GM12891 (cell line): ENCODE measurements around the gene CCBE1.

ENCODE experiments used
- DNase-seq: peaks from one replicate; pipeline ENCODE4 v3.0.0; 2011; ENCODE audit warnings: low spot score; ENCODE audit not compliant: insufficient read length
- FAIRE-seq: peaks from 2 replicates; lab custom pipeline; 2011; peaks lifted over from hg19 to GRCh38; lab: Jason Lieb, UNC
- PAX5 ChIP-seq: IDR thresholded peaks from 2 replicates; pipeline ENCODE4 v1.6.1; 2011; ENCODE audit warnings: low read length, moderate library complexity, mild to moderate bottlenecking; ENCODE audit not compliant: insufficient read depth, severe bottlenecking
- POLR2A ChIP-seq: IDR thresholded peaks from 2 replicates; pipeline ENCODE4 v1.6.1; 2011; ENCODE audit warnings: low read depth, low read length, control low read depth
- POLR2AphosphoS5 ChIP-seq: IDR thresholded peaks from 2 replicates; pipeline ENCODE4 v1.6.1; 2011; ENCODE audit warnings: low read depth, low read length, control low read depth
- POU2F2 ChIP-seq: IDR thresholded peaks from 2 replicates; pipeline ENCODE4 v1.6.1; 2011; ENCODE audit warnings: low read depth, mild to moderate bottlenecking, control low read depth, low read length, moderate library complexity
- SPI1 ChIP-seq: IDR thresholded peaks from 2 replicates; pipeline ENCODE4 v1.6.1; 2011; ENCODE audit warnings: low read depth, low read length, control low read depth
- TAF1 ChIP-seq: IDR thresholded peaks from 2 replicates; pipeline ENCODE4 v1.6.1; 2011; ENCODE audit warnings: low read depth, low read length, control low read depth

Gene CCBE1

GRCh38 chr18:59730896-59731295 lies 33.7 kb upstream of the CCBE1 start:
- DNase-seq, result no peak
- no peak for FAIRE-seq
- no peak for TF ChIP-seq POLR2A
- TF ChIP-seq PAX5, result no peak
- no peak for TF ChIP-seq SPI1
- TF ChIP-seq POU2F2, result no peak
- no peak for TF ChIP-seq POLR2AphosphoS5
- TF ChIP-seq TAF1, result no peak

GRCh38 chr18:59729781-59730180 lies 32.6 kb upstream of the CCBE1 start:
- DNase-seq, result no peak
- FAIRE-seq, result no peak
- TF ChIP-seq TAF1 (no peak), PAX5 (no peak), POU2F2 (no peak), SPI1 (no peak), POLR2A (no peak), POLR2AphosphoS5 (no peak)

- FAIRE-seq (no peak), DNase-seq (no peak)
- TF ChIP-seq SPI1, result no peak
- TF ChIP-seq PAX5, result no peak
- TF ChIP-seq POLR2AphosphoS5, result no peak
- TF ChIP-seq TAF1, result no peak
- TF ChIP-seq POLR2A, result no peak
- no peak for TF ChIP-seq POU2F2
Measured at GRCh38 chr18:59728816-59729215, 31.6 kb upstream of the CCBE1 start.

- no peak for TF ChIP-seq PAX5
- no peak for TF ChIP-seq POU2F2
- DNase-seq (no peak), FAIRE-seq (no peak)
Measured at GRCh38 chr18:59725142-59725541, 27.9 kb upstream of the CCBE1 start.

- TF ChIP-seq POLR2AphosphoS5, result no peak
- FAIRE-seq (no peak), DNase-seq (no peak)
Measured at GRCh38 chr18:59724103-59724502, 26.9 kb upstream of the CCBE1 start.

- FAIRE-seq, result no peak
- DNase-seq, result no peak
- TF ChIP-seq TAF1 (no peak), PAX5 (no peak), POLR2AphosphoS5 (no peak), POLR2A (no peak), POU2F2 (no peak), SPI1 (no peak)
Measured at GRCh38 chr18:59721931-59722330, 24.7 kb upstream of the CCBE1 start.

GRCh38 chr18:59721211-59721610 lies 24.0 kb upstream of the CCBE1 start:
- FAIRE-seq (no peak), DNase-seq (no peak)

GRCh38 chr18:59719544-59720181 lies 22.4 kb upstream of the CCBE1 start:
- FAIRE-seq (no peak), DNase-seq (no peak)
- TF ChIP-seq POLR2AphosphoS5 (no peak), TAF1 (no peak), PAX5 (no peak), POLR2A (no peak), POU2F2 (no peak), SPI1 (no peak)

More at GRCh38 chr18:59721211-59721610, 24.0 kb upstream of the CCBE1 start:
- TF ChIP-seq POLR2A (no peak), POU2F2 (no peak), PAX5 (no peak), SPI1 (no peak), TAF1 (no peak), POLR2AphosphoS5 (no peak)

- no peak for TF ChIP-seq POU2F2
- TF ChIP-seq PAX5, result no peak
- no peak for TF ChIP-seq POLR2AphosphoS5
- TF ChIP-seq POLR2A, result no peak
- no peak for TF ChIP-seq TAF1
- TF ChIP-seq SPI1, result no peak
- no peak for DNase-seq
- no peak for FAIRE-seq
Measured at GRCh38 chr18:59718464-59719157, 21.4 kb upstream of the CCBE1 start.

- FAIRE-seq (no peak), DNase-seq (no peak)
- no peak for TF ChIP-seq POLR2A
Measured at GRCh38 chr18:59718108-59718463, 20.9 kb upstream of the CCBE1 start.

- DNase-seq (no peak), FAIRE-seq (no peak)
- TF ChIP-seq SPI1 (no peak), PAX5 (no peak), TAF1 (no peak)
Measured at GRCh38 chr18:59717291-59717690, 20.1 kb upstream of the CCBE1 start.

GRCh38 chr18:59715966-59716369 lies 18.7 kb upstream of the CCBE1 start:
- TF ChIP-seq POLR2AphosphoS5 (no peak), PAX5 (no peak)
- FAIRE-seq (no peak), DNase-seq (no peak)
